Omental fat pad (tissue), 4 donors: ENCODE results near the gene NR3C1. TPM values are rescaled to one million over a fixed set of nuclear protein-coding genes. Genes with fewer than 3 reads are reported as not detected.

Experiments
- ATAC-seq: fragments of 150-250 bp; one replicate; pipeline ENCODE4 v1.9.1; 2016; ENCODE audit warnings: mild to moderate bottlenecking, moderate library complexity; ENCODE audit not compliant: low FRiP score
- DNase-seq: peaks from one replicate; pipeline ENCODE4 v3.0.0-alpha.2; 2019; ENCODE audit warnings: low spot score
- total RNA-seq, 4 donors: library from RNA; depleted of rRNA; stranded (reverse); fragments of >200 nt; gene quantifications; one replicate each; pipeline ENCODE4 v1.1.0, GENCODE V29; 2016
- TF ChIP-seq, protein P1 (sequence below), 3 donors: fragments of 450-650 bp; IDR thresholded peaks; one replicate each; pipeline ENCODE4 v1.5.1; 2016 to 2017; ENCODE audit warnings: antibody characterized with exemption in 3 of 3, mild to moderate bottlenecking in 3 of 3, moderate library complexity in 2 of 3

NR3C1 gene
- total RNA-seq, 4 donors from 2014 or later: 57.1 to 102 (median 62.3) TPM

DNA sequence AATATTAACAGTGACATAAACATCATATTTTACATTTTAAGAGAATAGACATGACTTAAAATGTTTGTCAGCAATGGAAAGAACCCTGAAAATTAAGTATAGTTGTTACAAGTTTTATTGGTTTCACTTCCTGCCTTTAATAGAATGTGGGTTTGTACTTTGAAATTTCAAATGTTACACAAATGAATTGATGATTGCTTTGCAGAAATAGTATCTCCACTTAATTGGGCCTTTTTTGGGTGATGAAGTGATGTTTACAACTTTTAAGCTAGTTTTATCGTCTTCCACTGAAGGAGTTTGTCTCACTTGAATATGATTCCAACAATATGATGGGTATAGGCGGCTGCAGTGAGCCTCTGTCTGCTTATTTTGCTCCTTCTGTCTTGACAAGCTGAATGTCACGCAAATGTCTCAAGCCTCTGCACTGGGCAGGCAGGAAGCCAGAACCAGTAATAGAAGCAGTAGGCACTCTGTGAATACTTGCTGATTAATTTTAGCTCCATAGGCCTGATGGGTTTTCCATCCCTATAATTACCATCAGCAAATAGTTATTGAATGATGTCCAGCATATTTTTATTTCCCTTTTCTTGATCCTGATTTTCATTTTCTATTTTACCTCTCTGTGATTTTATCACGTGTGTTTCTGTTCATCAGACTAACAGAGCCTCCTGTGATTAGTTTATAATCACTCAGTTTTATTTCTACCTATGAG, 10.6 kb upstream of the NR3C1 start:
- ATAC-seq (no peak), DNase-seq (no peak)
- TF ChIP-seq, protein P1, sequence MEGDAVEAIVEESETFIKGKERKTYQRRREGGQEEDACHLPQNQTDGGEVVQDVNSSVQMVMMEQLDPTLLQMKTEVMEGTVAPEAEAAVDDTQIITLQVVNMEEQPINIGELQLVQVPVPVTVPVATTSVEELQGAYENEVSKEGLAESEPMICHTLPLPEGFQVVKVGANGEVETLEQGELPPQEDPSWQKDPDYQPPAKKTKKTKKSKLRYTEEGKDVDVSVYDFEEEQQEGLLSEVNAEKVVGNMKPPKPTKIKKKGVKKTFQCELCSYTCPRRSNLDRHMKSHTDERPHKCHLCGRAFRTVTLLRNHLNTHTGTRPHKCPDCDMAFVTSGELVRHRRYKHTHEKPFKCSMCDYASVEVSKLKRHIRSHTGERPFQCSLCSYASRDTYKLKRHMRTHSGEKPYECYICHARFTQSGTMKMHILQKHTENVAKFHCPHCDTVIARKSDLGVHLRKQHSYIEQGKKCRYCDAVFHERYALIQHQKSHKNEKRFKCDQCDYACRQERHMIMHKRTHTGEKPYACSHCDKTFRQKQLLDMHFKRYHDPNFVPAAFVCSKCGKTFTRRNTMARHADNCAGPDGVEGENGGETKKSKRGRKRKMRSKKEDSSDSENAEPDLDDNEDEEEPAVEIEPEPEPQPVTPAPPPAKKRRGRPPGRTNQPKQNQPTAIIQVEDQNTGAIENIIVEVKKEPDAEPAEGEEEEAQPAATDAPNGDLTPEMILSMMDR (IDR thresholded peaks at IDR 0.05): no peak

DNA sequence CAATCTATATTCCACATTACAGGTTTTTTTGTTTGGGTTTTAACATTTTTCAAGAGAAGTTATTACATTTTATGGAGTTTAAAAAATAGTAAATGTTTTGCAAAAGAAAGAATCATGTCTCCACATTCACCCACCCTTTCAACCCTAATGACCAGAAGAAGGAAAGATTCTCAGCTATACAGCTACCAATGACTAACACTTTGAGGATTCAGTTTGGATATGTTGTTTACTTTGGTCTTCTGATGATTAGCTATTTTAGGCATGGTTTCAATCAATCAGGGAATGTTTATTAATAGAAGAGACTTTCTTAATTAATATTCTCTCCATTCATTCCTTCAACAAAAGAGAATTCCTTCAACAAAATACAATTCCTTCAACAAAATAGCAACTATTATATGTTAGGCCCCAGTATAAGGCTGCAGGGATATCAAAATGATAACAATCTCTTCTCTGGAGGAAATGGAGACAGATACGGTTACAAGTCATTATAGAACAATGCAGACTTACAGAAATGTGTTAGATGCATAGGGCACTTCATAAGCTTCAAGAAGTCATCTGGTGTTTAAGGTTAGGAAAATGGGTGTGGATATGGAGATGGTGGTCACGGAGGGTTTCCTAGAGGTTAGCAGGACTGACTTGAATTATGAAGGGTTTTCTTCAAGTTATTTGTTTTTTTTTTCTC, 9.3 kb upstream of the NR3C1 start:
- DNase-seq: no peak
- ATAC-seq: no peak
- TF ChIP-seq, protein P1 (IDR thresholded peaks at IDR 0.05): no peak

DNA sequence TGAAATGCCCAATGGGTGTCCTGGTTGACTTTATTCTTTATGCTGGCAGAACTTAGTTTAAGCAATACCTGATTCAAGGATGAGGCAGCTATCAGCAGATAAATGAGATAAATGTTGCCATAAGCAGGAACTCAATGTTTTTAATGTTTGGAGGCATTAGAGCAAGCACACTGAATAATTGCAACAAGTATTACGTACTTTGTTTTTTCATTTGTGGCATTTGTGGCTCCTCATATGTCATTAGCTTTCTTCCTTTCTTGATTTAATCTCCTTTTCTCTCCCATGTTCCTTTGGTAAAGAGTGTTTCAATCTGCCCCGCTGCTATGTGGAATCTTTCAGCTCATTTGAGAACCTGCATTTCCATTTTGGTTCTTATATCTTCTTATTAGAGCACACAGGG, 6.4 kb upstream of the NR3C1 start:
- no peak for ATAC-seq
- DNase-seq: no peak
- TF ChIP-seq, protein P1 (IDR thresholded peaks at IDR 0.05): no peak

DNA sequence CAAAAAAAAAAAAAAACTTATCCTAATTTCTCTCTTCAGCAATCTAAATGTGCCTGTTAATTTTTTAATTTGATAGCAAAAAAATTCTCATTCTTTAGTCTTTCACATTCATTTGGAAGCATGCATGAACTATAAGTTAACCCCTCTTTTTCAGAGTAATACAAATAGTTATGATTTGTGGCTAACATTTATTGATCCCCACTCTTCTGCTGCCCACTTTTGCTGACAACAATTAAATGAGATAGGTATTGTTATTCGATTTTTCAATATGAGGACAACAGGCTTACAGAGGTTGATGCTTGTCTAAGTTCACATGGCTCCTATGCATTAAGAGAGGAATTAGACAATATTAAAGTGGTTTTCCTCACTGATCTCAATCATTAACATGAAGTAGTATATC, 2.9 kb upstream of the NR3C1 start:
- ATAC-seq (no peak), DNase-seq (no peak)
- TF ChIP-seq, protein P1 (IDR thresholded peaks at IDR 0.05): no peak

DNA sequence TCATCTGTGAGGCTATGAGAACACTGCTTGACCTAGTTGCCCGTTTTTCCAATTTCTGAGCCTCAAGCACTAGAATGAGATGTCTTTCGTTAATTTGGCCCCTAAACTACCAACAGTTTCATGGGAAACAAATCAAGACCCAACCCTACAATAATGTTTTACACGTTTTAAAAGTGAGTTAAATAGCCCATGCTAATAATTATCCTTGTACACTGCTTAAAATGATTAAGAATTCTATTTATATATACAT, 2.3 kb upstream of the NR3C1 start:
- DNase-seq: no peak
- TF ChIP-seq, protein P1 (IDR thresholded peaks at IDR 0.05): no peak
- ATAC-seq: no peak

DNA sequence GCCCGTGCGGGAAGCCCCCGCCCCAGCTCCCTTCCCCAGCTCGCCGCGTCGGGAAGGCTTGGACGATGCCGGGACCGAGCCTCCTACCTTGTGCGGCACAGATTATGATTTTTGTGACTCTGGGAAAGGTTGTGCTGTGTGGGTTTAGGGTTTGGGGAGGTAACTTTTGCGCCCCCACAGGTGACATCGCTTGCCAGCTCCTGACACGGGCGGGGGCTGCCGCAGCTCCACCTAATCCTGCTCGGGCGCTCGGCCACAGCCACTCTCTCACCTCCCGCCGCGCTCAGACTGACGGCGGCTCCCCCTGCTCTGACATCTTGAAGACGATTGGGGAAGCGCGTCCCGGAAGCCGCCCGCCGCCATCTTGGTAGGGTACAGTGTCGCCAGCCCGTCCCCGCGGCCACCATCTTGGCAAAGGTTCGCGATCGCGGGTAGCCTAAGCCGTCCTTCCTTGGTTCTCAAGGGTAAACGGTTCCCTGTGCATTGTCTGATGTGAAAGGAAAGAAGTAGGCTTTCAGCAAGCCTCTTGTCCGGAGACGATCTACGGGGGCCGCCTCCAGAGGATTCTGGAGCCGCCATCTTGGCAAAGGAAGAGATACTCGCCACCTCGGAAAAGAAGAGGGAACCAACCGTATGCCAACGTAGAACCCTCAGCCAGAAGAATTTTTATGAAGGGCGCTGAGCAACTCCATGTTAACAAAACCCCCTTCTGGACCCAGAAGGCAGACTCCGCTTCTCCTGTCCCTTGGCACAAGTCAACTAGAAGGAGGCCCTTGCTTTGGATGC, 1.8 kb upstream of the NR3C1 start:
- ATAC-seq: peak; percentile 34
- TF ChIP-seq, protein P1 (IDR thresholded peaks at IDR 0.05): no peak
- DNase-seq: peak; percentile 58
